Stimulated activated CD8-positive, alpha-beta memory T cell treated with anti-CD3 and anti-CD28 coated beads, Interleukin-4, amount 100 ng/mL, for 1 hour (primary cell): ENCODE results near the gene LRRC2.
"Not testable (repeated sequence)": the region's sequence is repeated elsewhere in the genome, so short reads cannot be mapped to it uniquely, and the experiment has no call there.

Source experiments
- DNase-seq, 2 donors: peaks; one replicate each; pipeline ENCODE4 v3.0.0-alpha.2; 2020; ENCODE audit warnings: low read depth in 2 of 2, low spot score in 1 of 2

LRRC2 gene

DNA sequence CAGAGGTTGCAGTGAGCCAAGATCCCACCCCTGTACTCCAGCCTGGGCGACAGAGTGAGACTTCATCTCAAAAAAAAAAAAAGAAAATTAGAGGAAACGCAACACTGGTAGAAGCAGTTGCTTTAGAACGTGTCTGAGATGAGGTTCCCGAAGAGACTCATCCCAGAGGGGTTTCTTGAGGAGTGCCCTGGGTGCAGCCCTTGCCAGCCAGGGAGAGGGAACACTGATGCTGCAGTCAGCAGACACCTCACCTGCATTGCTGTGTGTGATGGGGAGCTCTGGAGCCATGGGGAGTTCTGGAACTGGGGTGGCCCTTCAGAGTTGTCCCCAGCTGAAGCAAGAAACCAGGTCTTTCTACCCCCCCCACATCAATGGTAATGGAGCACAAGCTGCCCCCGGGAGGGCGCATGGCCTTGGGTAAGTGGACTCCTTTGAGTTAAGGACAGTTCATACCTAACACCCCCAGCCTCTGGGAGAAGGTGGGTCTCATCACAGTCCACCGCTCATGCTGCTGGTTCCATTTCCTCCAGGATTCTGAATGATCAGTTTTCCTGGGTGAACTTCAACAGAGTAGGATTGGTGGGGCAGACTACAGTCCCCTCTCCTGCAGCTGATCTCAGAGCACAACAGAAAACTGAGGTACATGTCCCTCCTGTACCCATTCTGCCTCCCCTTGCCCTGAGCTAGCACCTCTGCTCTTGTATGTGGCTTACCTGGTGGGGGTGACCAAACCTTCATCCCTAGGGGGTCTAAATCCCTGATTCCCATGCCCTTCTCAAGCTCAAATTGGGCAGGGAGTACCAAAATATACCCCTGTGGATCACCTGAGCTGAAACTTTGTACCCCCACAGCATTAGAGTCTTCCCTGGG, 18.7 kb upstream of the LRRC2 start:
- DNase-seq: no peak

DNA sequence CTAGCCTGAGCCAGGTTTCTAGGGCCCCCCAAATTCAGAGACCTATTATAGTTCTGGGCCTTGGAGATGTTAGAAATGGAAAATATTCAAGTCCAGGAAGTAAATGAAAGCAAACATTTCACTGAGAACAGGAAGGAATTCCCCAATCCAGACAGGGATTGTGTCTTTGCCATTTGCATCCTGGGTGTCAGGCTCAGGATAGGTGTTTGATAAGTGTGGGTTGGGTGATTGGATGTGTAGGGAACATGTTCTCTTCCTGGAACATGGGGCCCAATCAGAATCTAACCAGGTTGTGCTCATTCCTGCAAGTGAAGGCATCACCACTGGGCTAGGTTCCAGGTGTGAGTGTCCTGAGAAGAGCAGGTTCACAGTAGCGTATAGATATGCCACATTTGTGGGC, 14.6 kb upstream of the LRRC2 start:
- no peak for DNase-seq

DNA sequence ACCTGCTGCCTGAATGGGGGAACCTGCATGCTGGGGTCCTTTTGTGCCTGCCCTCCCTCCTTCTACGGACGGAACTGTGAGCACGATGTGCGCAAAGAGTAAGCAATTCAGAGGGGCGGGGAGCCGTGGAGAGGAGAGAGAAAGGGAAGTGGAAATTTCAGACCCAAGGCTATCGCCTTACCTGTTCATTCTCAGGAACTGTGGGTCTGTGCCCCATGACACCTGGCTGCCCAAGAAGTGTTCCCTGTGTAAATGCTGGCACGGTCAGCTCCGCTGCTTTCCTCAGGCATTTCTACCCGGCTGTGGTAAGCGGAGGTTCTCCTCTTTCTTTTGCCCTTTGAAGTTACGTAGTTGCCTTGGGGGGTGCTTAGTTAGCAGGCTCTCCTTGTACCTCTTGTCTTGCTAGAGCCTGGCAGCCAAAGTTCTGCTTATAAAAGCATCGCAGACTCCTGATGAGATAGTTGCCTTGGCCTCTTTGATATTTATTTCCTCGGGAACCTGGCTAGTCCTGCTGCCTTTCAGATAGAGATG, 13.7 kb upstream of the LRRC2 start:
- no peak for DNase-seq

DNA sequence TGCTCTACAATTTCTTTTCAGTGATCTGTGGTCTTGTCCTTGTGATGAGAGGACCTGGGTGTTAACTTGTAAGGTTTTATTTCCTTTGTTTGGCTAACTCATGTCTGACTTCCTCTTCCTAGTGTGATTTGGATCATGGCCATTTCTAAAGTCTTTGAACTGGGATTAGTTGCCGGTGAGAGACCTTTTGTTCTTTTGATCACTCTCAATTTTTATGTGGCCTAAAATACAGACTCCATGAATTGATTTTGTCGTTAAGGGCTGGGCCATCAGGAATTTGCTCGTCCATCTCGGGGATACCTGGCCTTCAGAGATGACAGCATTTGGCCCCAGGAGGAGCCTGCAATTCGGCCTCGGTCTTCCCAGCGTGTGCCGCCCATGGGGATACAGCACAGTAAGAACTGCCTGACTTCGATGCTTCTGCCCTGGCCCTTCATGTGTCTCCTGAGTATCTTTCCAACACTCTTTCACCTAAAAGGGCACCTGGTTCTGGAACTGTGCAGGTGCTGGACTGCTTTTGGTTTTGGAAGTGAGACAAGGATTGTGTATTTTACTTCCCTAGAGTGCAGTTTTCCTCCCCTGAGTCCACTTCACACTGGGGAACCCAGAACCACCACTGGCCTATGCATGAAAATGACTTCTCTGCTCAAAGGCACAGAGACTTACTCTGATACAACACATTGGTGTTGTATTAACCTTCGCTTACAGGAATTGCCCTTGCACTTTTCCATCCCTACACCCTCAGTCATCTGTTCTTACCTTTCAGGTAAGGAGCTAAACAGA, 13.1 kb upstream of the LRRC2 start:
- no peak for DNase-seq

DNA sequence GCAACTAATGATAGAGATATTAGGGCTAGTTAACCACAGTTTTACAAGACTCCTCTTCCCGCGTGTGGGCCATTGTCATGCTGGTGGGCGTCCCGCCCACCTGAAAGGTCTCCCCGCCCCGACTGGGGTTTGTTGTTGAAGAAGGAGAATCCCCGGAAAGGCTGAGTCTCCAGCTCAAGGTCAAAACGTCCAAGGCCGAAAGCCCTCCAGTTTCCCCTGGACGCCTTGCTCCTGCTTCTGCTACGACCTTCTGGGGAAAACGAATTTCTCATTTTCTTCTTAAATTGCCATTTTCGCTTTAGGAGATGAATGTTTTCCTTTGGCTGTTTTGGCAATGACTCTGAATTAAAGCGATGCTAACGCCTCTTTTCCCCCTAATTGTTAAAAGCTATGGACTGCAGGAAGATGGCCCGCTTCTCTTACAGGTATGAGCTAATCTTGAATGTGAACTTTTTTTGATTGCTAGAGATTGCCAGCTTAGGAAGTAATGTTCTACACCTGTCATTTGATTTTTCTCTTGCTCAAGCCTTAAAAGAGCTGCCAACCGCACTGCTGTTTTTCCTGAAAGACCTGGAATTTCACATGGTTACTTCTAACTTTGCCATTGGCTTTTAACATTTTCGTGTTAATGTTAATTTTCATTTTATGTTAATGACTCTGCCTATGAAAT, 11.6 kb upstream of the LRRC2 start:
- not testable (repeated sequence) for DNase-seq

DNA sequence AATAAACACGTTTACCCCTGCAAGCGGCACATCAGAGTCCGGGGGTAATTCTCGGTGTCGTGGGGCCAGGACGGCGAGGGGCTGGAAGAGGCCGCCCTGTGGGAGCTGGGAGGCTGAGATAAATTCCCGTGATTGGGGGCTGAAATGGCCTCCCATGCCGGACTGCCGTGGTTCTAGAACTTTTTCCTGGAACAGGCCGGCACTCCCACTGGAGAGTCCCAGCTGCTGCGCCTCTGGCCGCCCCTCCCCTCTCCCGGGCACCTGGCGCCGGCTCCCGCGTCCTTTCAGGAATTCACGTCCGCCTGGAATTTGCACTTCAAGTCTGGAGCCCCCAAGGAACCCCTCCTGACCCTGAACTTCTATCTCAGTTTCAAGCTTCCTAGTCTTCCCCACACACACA, 10.8 kb upstream of the LRRC2 start:
- no peak for DNase-seq

DNA sequence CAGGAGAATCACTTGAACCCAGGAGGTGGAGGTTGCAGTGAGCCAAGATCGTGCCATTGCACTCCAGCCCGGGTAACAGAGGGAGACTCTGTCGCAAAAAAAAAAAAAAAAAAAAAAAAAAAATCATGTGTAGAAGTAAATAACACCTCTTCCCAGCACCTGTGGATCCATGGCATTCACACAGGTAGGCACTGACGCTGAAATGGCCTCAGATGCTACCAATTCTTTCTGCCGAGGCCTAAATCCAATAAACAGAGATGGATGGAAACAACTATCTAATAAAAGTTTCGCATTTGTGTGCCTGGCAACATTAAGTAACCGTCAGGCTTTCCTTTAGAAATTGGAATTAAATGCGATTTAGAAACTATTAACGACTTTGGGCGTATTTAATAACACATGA, 10.3 kb upstream of the LRRC2 start:
- DNase-seq: no peak

DNA sequence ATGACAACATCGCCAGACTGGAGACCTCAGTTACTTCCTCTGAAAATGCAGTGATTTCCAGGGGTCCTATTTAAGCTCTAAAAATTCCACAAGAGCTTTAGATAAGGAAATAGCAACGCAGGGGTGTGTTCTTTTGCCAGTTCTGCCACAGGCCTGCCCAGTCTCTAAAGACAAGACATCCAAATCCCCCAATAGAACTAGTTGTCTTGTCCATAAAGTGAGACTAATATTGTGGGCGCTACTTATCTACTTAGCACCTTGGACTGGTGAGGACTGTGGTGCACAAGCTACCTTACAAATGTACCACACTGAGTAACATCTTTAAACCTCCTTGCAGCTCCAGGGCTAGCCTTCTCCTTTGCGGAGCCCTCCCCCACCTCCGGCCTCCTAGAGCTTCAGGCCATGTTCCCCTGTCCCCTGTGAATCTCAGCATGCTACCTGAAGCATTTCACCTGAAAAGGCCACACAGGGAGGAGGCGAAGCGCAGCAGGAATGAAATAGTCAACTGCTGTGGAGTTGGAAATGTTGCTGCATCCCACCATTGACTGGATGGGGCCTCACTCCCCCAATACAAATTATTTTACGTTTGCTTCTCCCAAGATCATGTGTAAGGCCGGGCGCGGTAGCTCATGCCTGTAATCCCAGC, 9.6 kb upstream of the LRRC2 start:
- no peak for DNase-seq

DNA sequence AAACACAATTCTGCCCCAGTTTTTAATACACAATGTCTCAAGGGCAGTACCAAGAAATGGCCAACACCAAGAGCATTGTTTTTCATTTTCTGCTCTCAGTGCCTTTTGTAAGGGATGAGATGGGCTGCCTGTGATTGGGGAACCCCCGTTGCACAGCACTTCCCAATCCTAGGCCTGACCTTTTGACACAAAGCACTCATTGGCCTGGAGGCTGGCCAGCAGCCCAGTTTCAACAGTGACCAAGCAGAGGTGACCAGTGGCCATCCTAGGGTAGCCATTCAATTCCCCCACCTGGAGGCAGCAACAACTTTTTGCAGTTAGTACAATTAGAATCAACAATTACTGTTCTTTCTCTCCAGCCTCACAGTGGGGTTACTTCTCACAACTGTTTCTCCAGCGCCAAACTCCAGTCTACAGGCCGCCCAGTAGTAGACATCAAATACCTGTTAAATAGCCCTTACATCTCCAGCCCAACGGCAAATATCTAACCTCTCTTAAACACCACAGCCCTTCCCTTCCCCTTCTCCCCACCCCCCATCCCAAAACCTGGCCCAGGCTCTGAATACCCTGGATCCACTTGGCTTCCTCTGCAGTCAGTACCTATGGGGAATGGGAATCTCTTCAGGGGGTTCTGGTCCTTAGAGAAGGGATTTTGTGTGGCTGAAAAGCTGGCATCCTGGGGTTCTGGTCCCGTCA, 8.9 kb upstream of the LRRC2 start:
- DNase-seq: no peak

DNA sequence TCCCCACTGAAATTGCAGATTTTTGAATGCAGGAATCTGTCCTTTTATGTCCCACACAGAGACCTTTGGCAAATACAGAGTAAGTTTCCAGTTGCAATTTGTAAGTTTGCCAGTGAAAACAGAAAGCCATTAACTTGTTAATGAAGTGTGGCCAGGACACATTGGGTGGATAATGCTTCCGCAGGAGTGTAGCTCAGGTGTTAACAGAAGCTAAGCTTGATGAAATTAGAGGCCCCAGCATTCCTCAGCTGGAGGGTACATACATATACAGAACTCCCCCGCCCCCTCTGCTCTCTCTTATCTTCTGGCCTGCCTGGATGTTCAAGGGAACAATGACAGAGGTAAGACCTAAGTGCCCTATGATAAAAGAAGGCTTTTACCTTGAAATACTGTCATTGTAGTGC, 8.1 kb upstream of the LRRC2 start:
- no peak for DNase-seq

DNA sequence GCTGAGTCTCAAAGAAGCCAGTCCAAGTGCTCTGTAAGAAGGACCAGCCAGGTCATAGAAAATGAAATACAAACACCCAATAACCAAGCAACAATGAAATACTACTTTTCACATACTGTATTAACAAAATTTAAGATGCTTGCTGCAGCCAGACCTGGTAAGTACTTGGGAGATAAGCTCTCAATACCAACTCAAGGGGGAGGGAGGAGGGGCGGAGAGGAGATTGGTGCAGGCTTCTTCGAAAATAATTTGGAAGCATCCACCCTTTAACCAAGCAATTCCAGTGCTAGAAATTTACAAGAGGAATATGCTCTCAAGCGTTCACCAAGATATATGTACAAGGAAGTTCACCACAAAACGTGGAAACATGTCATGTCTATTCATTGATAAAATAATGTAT, 7.6 kb upstream of the LRRC2 start:
- DNase-seq: no peak

DNA sequence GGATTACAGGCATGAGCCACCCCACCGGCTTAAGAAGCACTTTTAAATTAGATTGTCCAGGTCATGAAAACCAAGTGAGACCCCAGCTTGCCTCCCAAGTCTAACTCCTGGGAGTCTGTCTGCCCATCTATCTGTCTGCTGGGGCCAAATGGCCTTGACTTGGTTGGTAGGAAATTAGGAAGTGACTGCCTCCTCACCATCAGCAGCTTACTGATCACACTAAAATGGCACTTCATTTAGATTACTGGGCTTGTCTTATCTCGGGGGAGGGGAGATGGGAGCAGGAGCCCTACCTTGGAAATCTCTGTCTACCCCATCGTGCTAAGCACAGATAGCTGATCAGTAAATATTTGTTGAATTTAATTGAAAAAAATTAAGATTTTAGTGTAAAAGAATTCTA, 5.6 kb upstream of the LRRC2 start:
- DNase-seq: no peak

DNA sequence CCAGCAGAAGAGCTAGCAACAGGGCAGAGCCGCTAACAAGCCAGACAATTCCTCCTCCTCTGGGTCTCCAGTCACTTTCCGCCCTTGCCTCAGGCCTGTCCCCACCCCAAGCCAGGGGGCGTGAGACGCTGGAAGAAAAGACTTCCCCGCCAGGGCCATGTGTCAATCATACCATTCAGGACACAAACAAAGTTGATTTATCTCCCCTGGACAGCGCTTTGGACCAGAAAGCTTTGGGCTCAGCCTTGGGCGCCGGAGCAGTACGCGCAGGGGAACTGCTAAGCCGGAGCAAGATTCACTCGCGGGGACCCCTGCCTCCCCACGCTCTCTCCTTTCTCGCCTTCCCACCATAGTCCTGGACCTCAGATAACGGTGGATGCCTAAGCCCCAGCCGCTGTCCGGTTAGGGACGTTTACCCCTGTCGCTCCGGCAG, 479 bp downstream of the LRRC2 start:
- DNase-seq: no peak

DNA sequence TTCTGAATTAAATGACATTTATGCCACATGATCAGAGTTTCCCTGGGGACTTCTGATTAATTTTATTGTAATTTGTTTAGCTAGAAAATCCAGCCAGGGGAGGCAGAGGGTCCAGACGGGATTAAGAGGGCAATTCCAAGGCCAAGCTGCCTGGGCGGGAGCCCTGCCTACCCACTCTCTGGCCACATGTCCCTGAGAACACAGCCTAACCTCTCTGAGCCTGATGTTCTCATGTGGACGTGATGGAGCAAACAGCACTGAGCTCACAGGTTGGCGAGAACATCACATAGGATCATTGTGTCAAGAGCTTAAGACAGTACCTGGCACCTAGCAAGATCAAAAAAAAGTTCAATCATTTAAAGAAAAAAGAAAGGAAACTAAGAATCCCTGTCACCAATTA, 1.0 kb downstream of the LRRC2 start:
- no peak for DNase-seq

DNA sequence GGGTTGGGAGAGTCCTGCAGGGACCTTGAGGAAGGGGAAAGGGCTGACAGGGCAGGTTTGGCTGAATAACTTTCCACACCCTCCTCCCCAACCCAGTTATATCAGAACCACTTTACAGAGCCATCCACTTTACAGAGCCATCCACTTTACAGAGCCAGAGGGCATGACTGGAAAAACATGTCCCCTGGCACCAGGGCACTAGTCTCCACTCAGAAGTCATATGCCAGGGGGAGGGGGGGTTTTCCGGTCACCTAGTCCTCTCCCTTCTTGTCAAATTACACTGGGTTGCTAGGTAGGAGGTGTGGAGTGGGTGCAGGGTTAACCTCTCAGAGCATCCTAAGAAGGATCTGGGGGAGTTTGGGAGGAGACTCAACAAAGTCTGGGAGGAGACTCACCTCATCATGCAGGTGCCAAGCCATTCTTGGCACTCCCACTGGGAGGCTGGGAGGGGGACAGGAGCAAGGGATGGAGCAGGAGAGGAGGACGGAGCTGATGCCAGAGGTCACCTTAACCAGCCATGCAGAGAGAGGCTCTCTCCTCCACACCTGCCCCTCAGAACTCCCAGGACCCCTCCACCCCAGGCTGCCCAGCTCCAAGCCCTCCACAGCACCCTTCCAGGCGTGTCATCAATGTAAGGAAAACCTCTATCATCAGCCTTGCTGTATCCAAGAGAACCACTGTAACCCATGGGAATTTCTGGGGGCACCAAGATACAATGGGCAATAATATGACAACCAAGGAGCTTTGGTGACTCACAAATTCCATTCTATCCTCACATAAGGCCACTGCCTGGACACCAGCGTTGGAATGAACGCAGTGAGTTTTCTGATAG, 1.7 kb downstream of the LRRC2 start:
- DNase-seq: no peak

DNA sequence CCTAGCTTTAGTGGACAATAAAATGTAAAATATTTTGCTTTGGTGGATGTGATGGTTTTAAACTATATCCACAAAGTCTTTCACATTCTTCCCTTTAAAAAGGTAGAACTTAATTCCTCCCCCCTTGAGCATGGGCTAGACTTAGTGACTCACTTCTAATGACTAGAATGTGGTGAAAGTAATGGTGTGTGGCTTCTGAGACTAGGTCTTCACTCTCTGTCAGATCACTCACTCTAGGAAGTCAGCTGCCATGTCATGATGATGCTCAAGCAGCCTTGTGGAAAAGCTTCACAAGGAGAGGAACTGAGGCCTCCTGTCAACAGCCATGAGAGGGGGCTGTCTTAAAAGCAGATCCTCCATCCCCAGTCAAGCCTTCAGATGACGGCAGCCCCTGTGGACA, 4.2 kb downstream of the LRRC2 start:
- DNase-seq: no peak

DNA sequence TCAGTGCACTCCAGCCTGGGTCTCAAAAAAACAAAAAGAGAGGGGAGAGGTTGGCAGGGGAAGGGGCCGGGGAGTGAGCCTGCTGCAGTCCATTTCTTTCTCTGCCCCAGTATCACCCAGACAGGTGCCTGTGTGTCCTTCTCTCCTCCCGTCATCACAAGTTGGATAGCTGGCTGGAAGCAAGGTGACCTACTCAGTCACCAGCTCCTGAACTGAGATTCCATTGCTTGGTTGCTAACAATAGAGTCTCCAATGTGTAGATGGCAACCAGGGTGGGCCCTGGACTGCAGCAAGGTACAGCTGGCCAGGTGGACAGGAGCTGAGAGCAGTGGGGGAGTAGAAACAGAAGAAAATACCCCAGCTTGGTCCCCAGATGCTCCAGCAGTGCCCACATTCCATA, 4.6 kb downstream of the LRRC2 start:
- DNase-seq: no peak

DNA sequence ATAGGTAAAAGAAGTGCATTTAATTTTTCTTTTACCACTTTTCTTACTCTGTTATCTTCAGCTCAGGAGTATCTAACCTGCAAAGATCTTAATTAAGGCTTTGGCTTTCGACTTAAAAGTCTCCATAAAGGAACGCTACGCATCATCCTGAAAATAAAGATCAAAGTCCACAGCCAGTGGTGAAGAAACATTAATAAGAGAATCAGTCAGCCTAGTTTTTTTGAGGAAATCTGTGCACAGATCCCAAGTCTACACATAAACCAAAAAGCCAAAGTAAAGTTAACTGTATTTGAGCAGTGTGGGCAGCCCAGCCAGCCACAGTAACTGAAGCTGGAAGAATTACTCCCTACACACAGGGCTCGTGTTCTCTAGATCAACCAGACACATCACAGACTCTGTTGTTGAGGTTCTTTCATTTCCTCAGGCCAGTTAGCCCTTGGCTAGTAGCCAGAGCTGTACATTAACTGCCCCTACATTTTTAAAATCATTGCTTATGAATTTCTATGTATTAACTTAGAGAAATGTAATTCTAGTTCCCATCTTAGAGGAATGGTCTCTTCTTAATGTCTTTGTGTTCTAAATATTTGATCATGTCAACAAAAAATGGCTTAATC, 6.9 kb downstream of the LRRC2 start:
- no peak for DNase-seq
